ENCODE data around the gene FOXL2NB. TPM values are rescaled to one million over a fixed set of nuclear protein-coding genes. Genes with fewer than 3 reads are reported as not detected.

The FOXL2NB gene
- total RNA-seq, 1 experiment from 2014 or later = not detected

DNA sequence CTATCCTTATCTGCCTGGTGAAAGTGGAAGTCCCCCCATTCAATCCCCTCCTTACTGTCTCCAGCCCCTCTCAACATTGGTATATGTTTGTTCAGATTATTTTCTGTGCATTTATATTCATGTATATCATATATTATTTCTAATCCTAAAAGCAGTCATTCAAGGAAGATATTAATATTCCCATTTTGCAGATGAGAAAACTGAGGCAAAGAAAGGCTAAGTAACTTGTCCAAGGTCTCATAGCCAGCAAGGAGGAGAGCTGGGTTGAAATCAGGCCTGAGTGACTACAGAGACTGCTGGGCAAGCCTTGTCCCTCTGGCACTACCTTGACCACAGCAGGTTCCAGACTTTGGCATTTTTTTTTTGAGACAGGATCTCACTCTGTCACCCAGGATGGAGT lies 29.0 kb downstream of the FOXL2NB start:
- TF ChIP-seq EZH2 (IDR thresholded peaks at IDR 0.05; ENCODE audit: borderline replicate concordance, low read depth, low read length, poor library complexity, severe bottlenecking) = no peak
- no peak for TF ChIP-seq CTCF (conservative IDR thresholded peaks at IDR 0.05; ENCODE audit: low read depth, low read length)
- intact Hi-C loops (cut with micrococcal nuclease; ENCODE audit: unreplicated experiment) = no loop called here

DNA sequence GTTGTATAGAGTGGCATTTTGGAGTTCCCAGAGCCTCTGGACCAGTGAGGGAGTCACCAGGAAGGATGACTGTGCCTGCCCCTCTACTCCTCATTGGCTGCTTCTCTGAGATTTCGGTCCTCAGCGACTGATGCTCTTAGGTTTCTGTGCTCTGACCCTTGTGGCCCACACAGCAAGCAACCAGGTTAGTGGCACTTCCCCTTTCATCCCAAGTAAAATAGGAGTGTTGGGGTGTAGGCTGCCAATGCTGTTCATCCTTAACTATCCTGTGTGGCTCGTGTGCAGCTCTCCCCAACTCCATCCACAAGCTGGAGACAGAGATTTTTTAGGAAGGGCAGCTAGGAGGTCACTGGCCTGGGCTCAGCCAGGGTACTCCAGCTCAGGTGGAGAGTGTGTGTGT lies 37.8 kb downstream of the FOXL2NB start:
- DNase-seq (ENCODE audit: low spot score) = no peak
- no TSS peak for BruUV-seq (replicated peaks)
- no peak overlapping the region for H3K27ac ChIP-seq (ENCODE audit: low read depth, low read length, poor library complexity, severe bottlenecking)
- no peak overlapping the region for H3K4me3 ChIP-seq (ENCODE audit: low read depth, low read length, poor library complexity, severe bottlenecking)
- no peaks in the 10 kb centered on the region for H3K27me3 ChIP-seq (replicated peaks; ENCODE audit: insufficient read depth, low read depth, low read length, poor library complexity)
- no peak for TF ChIP-seq EZH2 (IDR thresholded peaks at IDR 0.05; ENCODE audit: borderline replicate concordance, low read depth, low read length, poor library complexity, severe bottlenecking)
- no peak for TF ChIP-seq CTCF (conservative IDR thresholded peaks at IDR 0.05; ENCODE audit: low read depth, low read length)
- intact Hi-C loops (cut with micrococcal nuclease; ENCODE audit: unreplicated experiment) = no loop called here
- CTCF ChIA-PET = no interaction called here
- POLR2A ChIA-PET (ENCODE audit: low non-redundant PET) = no interaction called here
- no peaks in the 10 kb centered on the region for H3K36me3 ChIP-seq (ENCODE audit: insufficient read depth, low read length, poor library complexity, severe bottlenecking)
- no peaks in the 10 kb centered on the region for H3K9me3 ChIP-seq (ENCODE audit: low read depth, low read length, poor library complexity, severe bottlenecking)
- no peaks in the 10 kb centered on the region for H3K4me1 ChIP-seq (ENCODE audit: insufficient read depth, low read length, poor library complexity, severe bottlenecking)

More for the DNA sequence above, 29.0 kb downstream of the FOXL2NB start:
- no peak for DNase-seq (ENCODE audit: low spot score)
- CTCF ChIA-PET = no interaction called here
- H3K4me3 ChIP-seq (ENCODE audit: low read depth, low read length, poor library complexity, severe bottlenecking) = no peak overlapping the region
- no peaks in the 10 kb centered on the region for H3K9me3 ChIP-seq (ENCODE audit: low read depth, low read length, poor library complexity, severe bottlenecking)
- H3K27me3 ChIP-seq (replicated peaks; ENCODE audit: insufficient read depth, low read depth, low read length, poor library complexity) = no peaks in the 10 kb centered on the region
- POLR2A ChIA-PET (ENCODE audit: low non-redundant PET) = no interaction called here
- no TSS peak for BruUV-seq (replicated peaks)
- no peak overlapping the region for H3K27ac ChIP-seq (ENCODE audit: low read depth, low read length, poor library complexity, severe bottlenecking)
- H3K36me3 ChIP-seq (ENCODE audit: insufficient read depth, low read length, poor library complexity, severe bottlenecking) = no peaks in the 10 kb centered on the region
- H3K4me1 ChIP-seq (ENCODE audit: insufficient read depth, low read length, poor library complexity, severe bottlenecking) = no peaks in the 10 kb centered on the region

GRCh38 chr3:138985932-138986331 lies 38.9 kb downstream of the FOXL2NB start:
- Histone ChIP-seq H3K27me3 (replicated peaks; ENCODE audit: insufficient read depth, low read depth, low read length, poor library complexity) (no peaks in the 10 kb centered on the region), H3K36me3 (ENCODE audit: insufficient read depth, low read length, poor library complexity, severe bottlenecking) (no peaks in the 10 kb centered on the region), H3K4me1 (ENCODE audit: insufficient read depth, low read length, poor library complexity, severe bottlenecking) (no peaks in the 10 kb centered on the region), H3K27ac (ENCODE audit: low read depth, low read length, poor library complexity, severe bottlenecking) (no peak overlapping the region), H3K4me3 (ENCODE audit: low read depth, low read length, poor library complexity, severe bottlenecking) (no peak overlapping the region), H3K9me3 (ENCODE audit: low read depth, low read length, poor library complexity, severe bottlenecking) (no peaks in the 10 kb centered on the region)
- intact Hi-C loops (cut with micrococcal nuclease; ENCODE audit: unreplicated experiment) = no loop called here
- BruUV-seq (replicated peaks) = no TSS peak
- no peak for DNase-seq (ENCODE audit: low spot score)
- TF ChIP-seq CTCF (conservative IDR thresholded peaks at IDR 0.05; ENCODE audit: low read depth, low read length) (no peak), EZH2 (IDR thresholded peaks at IDR 0.05; ENCODE audit: borderline replicate concordance, low read depth, low read length, poor library complexity, severe bottlenecking) (no peak)
- CTCF ChIA-PET = no interaction called here
- POLR2A ChIA-PET (ENCODE audit: low non-redundant PET) = no interaction called here

Data from A673 (cell line).